Fibroblast of skin of right quadriceps (primary cell): ENCODE results near the gene ZBTB46.
"Not testable (repeated sequence)": the region's sequence is repeated elsewhere in the genome, so short reads cannot be mapped to it uniquely, and the experiment has no call there.

Source experiments
- DNase-seq: peaks from one replicate; pipeline ENCODE4 v3.0.0-alpha.2; 2013

The ZBTB46 gene

GRCh38 chr20:63732118-63733095, 98.7 kb downstream of the ZBTB46 start:
- no peak for DNase-seq

- no peak for DNase-seq
Measured at GRCh38 chr20:63731410-63731809, 99.7 kb downstream of the ZBTB46 start.

DNA sequence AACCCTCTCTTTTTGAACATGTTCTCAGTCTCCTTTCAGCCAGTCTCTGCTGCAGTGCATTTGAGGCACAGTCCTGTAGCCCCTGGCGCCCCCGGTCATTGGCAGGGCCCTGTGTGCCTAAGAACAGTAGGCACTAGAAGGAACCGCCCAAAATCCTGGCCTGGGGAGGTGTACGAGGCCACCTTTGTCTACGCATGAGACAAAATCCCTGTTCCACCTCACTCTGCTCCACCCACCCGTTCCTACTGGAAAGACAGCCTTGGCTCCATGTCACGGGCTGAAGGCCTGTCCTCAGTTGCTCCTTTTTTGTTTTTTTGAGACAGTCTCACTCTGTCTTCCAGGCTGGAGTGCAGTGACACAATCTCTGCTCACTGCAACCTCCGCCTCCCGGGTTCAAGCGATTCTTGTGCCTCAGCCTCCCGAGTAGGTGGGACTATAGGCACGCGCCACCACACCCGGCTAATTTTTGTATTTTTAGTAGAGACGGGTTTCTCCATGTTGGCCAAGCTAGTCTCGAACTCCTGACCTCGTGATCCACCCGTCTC, 100.8 kb downstream of the ZBTB46 start:
- not testable (repeated sequence) for DNase-seq

- DNase-seq, result not testable (repeated sequence)
Measured at GRCh38 chr20:63722967-63723622, 108.0 kb downstream of the ZBTB46 start.

DNA sequence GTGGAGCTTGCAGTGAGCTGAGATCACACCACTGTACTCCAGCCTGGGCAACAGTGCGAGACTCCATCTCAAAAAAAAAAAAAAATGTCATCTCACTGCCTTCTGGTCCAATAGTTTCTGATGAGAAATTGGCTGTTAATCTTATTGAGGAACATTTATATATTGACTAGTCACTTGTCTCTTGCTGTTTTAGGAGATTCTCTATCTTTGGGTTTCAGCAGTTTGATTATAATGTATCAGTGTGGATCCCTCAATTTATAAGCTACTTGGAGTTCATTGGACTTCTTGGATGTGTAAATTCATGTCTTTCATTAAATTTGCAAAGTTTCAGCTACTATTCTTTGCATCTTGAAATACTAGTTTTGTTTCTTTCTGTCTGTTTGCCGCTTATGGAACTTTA, 112.1 kb downstream of the ZBTB46 start:
- no peak for DNase-seq

- DNase-seq, result no peak
Measured at GRCh38 chr20:63714858-63715257, 116.2 kb downstream of the ZBTB46 start.

GRCh38 chr20:63712191-63712590, 118.9 kb downstream of the ZBTB46 start:
- no peak for DNase-seq

DNA sequence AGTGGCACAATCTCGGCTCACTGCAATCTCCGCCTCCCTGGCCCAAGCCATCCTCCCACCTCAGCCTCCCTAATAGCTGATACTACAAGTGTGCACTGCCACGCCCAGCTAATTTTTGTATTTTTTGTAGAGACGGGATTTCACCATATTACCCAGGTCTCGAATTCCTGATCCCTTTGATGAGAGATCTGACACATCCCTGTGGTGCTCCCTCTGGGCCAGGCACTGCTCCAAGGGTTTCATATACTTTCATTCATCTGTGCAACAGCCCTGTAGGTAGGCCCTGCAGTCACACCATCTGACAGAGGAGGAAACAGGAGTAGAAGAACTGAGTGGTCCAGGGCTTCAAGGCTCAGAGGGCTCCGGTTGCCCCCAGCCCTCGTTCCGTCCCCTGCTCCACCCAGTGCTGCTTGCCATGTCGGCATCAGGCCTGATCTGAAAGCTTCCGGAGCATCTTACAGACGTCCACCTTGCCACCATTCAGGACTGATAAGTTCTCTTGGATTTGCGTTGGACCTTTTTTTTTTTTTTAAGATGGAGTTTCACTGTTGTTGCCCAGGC, 119.9 kb downstream of the ZBTB46 start:
- no peak for DNase-seq

GRCh38 chr20:63709149-63709527, 121.9 kb downstream of the ZBTB46 start:
- no peak for DNase-seq

GRCh38 chr20:63708301-63709148, 122.5 kb downstream of the ZBTB46 start:
- DNase-seq, result no peak

DNA sequence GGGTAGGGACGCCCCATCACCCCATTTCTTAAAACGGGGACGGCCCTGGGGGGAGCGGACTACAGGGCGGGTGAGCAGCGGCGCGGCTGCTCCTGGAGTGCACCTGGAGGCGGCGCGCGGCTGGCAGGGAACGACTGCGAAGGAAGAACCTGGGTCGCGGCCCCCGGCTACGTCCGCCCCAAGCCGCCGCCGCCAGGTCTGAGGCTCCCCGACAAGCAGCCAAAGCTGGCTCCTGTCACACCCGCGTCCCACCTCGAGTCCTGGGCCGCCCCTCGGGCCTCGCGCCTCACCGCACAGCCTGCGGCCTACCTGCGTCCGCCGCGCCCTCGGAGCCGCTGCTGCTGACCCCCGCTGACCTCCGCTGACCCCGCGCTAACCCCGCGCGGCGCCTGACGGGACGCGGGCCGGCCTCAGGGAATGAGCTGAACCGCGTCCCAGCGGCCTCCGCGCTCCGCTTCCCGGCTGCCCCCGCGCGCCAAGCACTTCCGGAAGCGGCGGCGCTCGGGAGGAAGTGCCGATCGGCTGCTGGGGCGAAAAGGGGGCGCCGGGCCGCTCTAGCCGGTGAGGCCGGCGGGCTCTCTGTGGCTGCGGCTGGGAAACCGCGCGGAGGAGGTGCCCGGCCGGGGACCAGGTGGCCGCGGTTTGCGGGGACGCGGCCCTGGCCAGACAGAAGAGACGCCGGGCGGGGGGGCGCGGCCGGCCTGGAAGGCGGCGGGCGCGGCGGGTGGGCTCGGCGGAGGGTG, 123.3 kb downstream of the ZBTB46 start, which contains the start of the genes ARFRP1 and ZGPAT:
Gene ARFRP1 (minus strand): TSS at position 419 of the 743 bp plus-strand sequence. CDS start 885 bp downstream, outside the sequence.
Gene ZGPAT (plus strand): TSS at position 482 of the 743 bp plus-strand sequence. CDS start 542 bp downstream, outside the sequence.
- peak; percentile 77 for DNase-seq

DNA sequence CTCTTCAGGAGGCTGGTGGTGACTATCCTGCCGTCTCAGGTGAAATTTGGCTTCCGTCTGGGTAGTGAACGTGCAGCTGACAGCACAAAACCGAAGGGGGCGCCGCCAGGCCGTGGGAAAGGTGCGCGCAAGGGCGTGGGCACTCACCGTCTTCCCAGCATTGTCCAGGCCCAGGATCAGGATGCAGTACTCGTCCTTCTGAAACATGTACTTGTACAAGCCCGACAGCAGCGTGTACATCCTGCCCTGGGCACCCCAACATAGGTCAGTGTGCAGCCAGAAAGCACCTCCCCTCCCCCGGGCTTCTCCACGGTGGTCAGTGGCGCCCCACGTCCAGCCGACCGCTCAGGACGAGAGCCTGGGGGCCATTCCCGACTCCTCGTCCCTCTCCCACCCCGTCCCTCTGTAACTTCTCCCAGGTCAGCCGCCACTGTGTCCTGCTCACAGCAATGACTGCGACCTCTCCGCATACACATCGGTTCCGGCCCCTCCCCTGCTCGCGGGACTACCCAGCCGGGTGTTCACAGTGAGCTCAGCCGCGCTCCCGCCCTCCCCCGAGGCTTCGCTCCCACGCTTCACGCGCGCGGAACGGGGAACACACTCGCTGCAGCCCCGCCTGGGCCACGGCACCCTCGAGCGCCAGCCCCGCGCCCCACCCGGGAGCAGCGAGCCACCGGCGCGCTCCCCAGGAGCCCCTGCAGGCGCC, 124.1 kb downstream of the ZBTB46 start:
- no peak for DNase-seq

GRCh38 chr20:63706027-63706695, 124.9 kb downstream of the ZBTB46 start:
- DNase-seq, result no peak

DNA sequence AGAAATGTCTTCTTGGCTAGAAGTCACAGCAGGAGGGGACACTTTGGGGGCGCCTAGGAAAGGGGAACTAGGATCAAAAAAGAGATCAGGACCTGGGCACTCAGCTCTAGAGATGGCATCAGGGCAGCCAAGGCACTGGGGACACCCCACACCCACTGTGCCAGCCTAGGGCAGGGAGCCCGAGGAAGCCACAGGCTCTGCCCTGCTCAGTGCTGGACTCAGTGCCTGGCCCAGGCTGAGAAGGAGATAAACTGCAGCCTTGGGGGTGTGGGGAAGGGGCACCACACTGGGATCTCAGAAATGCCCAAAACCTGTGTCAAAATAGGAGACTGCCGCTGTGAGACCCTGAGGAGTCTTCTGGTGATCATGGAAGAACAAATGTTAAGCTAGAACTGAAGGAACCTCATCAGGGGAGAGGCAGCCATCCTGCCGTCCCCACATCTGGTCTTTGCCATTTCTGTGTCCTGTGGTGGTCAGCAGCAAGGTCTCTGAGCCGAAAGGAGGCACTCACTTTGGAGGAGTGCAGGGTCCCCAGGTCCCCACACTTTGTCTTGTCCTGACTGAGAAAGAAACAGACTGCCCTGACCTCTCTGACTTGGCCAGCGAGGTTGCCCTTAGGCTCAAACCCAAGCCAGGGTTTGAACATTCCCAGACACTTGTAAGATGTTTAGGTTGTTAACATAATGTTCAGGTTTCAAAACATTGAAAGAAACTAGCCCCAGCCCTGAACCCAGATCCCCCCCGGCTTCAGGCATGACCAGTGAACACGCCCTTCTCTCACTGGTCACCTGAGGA, 125.6 kb downstream of the ZBTB46 start:
- no peak for DNase-seq

- no peak for DNase-seq
Measured at GRCh38 chr20:63704749-63705117, 126.3 kb downstream of the ZBTB46 start.

DNA sequence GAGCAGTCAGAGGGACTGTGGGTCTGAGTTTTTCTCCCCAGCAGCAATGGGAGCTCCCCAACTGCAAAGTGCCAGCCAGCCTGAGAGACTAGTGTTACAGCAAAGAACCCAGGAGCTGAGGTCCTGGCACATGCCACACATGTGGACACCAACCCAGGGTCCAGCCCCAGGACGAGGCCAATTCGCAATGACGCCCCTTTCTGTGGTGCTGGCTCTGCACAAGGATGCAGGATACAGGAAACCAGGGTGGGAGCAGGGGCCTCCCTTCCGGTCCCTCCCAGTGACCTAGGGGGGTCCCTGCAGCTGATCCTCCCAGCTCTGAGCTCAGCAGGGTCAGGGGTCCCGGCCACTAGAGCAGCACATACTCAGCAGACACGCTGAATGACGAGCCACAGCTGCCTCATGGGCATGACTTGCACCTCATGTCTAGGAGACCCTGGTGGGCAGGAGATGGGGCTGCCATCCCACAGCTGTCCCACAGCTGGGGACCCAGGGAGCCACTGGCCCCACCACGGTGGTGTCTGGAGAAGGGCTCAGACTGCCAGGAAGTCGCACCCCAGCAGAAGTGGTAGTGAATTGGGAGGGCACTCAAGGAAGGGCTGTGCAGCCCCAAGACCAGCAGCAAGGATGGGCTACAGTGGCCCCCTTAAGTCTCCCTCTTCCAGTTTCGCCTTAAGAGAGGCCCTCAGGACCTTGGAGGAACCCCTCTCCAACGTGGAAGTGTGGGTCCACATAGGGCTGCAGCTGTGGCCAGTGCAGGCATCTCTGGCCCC, 126.9 kb downstream of the ZBTB46 start:
- no peak for DNase-seq

- no peak for DNase-seq
Measured at GRCh38 chr20:63703471-63703975, 127.5 kb downstream of the ZBTB46 start.

DNA sequence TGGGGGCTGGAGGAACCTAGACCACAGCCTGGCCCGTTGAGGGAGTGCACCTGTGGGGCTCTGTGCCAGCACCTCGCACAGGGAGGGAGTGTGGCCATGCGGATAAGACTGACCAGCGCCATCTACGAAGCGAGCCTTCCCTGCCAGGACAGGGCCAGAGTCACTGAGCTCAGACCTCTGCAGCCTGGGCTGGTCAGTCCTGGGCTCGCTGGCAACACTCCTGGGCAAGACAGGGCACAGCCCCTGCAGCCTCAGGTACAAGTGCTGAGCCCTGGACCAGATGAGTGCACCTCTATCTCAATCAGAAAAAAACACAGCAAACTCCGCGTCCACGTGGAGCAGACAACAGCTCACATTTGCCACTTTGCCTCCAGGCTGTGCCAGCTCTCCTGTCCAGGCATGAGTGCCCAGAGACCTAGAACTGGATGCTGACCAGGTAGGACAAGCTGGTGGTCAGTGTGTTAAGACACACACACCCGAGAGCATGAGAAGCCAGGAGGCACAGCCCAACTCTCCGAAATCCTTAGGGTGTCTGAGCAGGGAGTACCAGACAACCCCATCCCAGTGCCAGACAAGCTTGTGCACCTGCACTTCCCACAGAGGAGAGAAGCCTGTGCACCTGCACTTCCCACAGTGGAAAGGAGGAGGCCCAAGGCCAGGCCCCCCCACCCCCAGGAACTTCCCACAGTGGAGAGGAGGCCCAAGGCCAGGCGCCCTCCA, 128.2 kb downstream of the ZBTB46 start:
- DNase-seq, result no peak
